Suppressor macrophage treated with lipopolysaccharide for 4 hours (primary cell): ENCODE data around the gene WNK4.

Source experiments
- DNase-seq: peaks from one replicate; pipeline ENCODE4 v3.0.0-alpha.2; 2020

The WNK4 gene

GRCh38 chr17:42841975-42842685 is 61.7 kb downstream of the WNK4 start:
- no peak for DNase-seq

GRCh38 chr17:42843358-42843934 is 63.0 kb downstream of the WNK4 start:
- peak; percentile 74 for DNase-seq

- DNase-seq, result no peak
Measured at GRCh38 chr17:42844271-42844670, 63.9 kb downstream of the WNK4 start, which contains the start of gene AOC2. AOC2 (plus strand) TSS chr17:42844580; CDS start chr17:42844627, 47 bp downstream.

- DNase-seq, result no peak
Measured at GRCh38 chr17:42844761-42845555, 64.5 kb downstream of the WNK4 start.

GRCh38 chr17:42845556-42845917 is 65.1 kb downstream of the WNK4 start:
- no peak for DNase-seq

GRCh38 chr17:42845918-42846593 is 65.6 kb downstream of the WNK4 start:
- DNase-seq, result peak; percentile 74
